HG02938 (cell line): ENCODE results near the gene PRKCZ.

Experiments used
- ATAC-seq: cut with Tn5 transposase; IDR thresholded peaks from one replicate; pipeline ENCODE4 v1.9.1; 2021; ENCODE audit warnings: mild to moderate bottlenecking, moderate library complexity; ENCODE audit not compliant: unreplicated experiment

Gene PRKCZ

GRCh38 chr1:2172551-2173146 lies 122.4 kb downstream of the PRKCZ start:
- no peak for ATAC-seq

GRCh38 chr1:2173546-2174347 lies 123.5 kb downstream of the PRKCZ start:
- no peak for ATAC-seq

DNA sequence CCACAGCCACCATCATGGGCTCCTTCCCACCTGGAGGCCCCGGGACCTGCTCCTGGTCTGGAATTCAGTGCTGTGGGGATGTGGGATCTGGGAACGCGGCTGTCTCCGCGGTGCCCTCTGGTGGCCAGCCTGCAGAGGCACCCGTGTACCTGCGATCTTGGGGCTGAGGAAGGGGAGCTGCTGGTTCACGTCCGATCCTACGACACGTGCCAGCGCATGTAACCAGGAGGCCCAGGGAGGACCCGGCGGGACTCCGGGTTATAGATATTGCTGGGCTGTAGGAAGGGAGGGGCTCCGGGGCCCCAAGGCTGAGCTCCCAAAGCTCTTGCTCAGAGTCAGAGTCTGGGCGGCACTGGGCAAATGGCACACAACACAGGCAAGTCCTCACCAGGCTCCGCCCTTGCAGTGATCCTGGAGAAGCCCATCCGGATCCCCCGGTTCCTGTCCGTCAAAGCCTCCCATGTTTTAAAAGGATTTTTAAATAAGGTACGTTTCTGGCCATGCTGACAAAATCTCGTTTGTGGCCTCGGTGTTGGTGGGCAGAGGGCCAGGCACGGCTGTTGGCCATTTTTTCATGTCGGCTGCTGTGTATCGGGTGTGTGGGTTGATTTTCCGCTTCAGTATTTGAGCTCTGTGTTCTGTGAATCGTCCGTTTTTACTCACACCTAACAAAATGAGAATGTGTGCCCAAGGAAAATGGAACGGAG lies 124.3 kb downstream of the PRKCZ start:
- ATAC-seq, result no peak

GRCh38 chr1:2175055-2175414 lies 124.8 kb downstream of the PRKCZ start:
- ATAC-seq, result no peak

DNA sequence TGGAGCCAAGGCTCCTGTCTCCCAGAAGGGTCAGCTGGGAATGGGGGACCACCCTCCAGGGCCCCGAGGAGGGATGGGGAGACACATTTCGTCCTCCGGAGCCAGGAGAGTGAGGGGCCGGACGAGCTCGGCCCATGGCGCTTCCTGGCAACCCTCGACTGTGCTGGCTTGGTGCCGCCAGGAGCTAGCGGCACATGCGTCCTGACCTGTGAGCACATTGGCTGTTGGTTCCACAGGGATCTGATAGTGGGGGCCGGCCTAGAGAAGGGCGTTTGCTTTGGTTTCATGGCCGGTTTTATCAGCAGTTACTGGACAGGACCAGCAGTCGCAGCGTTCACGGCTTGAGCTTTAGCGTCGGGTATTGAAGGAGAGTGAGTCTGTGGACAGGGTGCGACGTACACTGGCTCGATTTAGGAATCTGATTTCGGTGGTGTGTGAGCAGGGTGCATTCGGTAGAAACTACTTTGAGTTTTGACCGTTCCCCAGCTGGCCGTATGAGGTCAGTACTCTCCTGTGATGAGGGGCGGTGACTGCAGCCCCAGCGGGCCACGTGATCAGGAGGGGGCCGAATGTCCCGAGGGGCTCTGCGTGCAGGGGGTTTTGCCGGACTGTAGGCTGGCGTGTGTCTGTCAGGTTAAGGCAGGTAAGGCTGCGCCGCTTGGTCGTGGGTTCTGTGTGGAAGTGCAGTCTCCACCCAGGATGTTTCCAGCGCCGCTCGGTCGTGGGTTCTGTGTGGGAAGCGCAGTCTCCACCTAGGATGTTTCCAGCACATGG lies 125.7 kb downstream of the PRKCZ start:
- no peak for ATAC-seq

- ATAC-seq, result no peak
Observed at GRCh38 chr1:2176615-2177014, 126.4 kb downstream of the PRKCZ start.

DNA sequence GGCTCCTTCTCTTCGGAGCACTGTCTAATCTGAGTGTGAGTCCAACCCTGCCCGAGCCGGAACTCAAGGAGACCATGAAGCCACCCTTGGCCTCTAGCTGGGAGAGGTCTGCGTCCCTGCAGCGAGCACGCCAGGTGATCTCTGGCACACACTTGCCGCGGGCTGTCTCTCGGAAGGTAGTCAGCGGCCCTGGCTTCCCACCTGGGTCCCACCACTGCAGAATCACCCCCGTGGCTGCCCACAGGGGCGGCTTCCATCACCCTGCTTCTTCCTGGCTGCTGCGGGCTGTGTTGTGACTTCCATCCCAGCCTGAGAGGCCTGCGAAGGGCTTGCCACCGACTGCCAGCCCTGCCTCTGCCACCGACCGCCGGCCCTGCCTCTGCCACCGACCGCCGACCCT lies 127.3 kb downstream of the PRKCZ start:
- no peak for ATAC-seq

DNA sequence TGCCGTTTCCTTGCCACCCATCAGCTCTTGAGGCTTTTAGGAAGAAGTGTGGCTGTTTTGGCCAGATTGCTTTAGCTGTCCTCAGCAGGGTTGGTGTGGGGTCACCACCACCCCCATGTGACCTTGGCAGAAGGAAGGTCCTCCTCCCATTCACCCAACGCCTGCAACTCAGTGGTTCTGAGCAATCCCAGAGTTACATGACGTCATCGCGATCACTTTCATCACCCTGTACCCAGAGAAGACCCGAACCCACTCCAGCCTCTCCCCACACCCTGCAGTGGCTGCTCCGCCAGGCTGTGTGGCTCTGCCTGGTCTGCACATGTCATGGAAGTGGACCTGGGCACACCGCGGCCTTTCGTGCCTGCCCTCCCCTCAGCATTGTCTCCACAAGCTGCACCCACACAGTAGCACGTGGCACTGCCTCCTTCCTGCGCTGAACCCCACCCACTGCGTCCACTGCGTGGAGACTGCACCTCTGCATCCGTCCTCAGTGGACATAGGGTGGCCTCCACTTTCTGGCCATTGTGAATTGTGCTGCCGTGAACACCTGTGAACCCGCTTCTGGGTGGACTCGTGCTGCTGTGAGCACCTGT lies 127.8 kb downstream of the PRKCZ start:
- ATAC-seq, result no peak

DNA sequence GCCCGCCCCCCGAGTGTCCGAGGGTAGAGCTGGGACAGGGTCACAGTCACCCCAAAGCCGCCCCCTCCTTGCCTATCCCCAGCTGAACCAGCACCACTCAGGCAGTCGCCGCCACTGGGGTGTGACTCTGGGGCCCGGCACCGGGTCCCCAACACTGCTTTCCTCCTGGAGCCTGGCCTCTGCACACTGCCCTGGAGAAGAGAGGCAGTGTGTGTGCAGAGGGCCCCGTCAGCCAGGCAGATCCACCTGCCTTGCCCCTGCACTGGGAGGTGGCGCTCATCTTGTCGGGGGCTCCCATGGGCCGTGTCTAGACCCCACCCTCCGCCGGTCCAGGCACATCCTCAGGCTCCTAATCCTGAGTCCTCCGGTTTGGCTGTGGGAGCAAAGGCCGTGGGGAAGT lies 128.7 kb downstream of the PRKCZ start:
- ATAC-seq, result no peak

DNA sequence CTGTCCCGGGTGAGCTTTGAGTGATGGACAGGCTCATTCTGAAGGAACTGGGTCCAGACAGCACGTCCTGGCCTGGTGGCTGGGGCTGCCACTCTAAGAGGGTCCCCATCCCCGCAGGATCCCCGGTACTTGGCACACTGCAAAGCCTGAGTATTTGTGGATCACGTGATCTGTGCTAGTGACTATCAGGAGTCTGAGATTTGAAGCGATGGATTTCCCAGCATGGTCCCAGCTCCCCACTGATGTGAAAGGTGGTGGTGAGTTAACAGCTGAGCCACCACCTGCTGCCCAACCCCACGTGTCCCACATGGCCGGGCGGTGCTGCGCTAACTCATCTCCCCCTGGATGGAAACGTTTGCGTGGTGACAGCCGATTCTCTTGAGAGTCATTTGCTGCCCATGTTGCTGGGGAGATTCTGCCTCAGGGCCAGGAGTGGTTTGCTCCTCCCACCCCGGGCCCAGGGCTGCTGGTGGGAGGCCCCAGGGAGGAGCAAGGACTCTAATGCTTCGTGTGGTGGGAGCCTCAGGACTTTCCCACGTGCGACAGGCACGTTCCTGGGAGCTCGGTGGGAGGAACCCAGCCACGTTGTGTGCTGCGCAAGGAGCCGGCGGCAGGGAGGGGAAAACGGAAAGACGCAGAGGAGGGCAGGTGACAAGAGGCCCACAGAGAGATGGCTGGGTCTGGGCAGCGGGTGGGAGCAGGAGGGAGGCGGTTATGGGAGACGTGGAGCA lies 129.2 kb downstream of the PRKCZ start:
- ATAC-seq, result no peak

- ATAC-seq, result no peak
Observed at GRCh38 chr1:2180297-2181245, 130.4 kb downstream of the PRKCZ start.

GRCh38 chr1:2181271-2181670 lies 131.1 kb downstream of the PRKCZ start:
- no peak for ATAC-seq

- no peak for ATAC-seq
Observed at GRCh38 chr1:2181752-2182151, 131.5 kb downstream of the PRKCZ start.

GRCh38 chr1:2182376-2182775 lies 132.2 kb downstream of the PRKCZ start:
- no peak for ATAC-seq

DNA sequence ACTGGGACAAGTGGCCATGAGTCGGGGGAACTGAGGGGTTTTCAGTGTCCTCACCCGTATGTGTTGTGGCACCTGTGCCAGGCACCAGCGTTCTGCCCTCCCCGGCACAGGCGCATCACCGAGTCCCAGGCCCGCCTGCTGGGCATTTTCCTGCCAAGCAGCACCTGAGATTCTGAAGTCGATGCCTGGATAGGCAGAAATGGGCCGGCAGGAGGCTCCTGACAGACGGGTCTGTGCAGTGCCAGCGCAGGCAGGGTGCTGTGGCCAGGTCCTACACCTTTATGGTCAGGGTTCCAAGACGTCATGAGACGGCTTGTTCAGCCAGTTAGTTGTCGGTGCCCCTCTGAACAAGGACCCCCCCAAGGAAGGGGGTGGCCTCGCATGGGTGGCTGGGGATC lies 133.7 kb downstream of the PRKCZ start:
- no peak for ATAC-seq

- ATAC-seq, result no peak
Observed at GRCh38 chr1:2184531-2184930, 134.3 kb downstream of the PRKCZ start.

- ATAC-seq, result no peak
Observed at GRCh38 chr1:2184934-2185333, 134.7 kb downstream of the PRKCZ start.

GRCh38 chr1:2185880-2186855 lies 136.0 kb downstream of the PRKCZ start:
- ATAC-seq, result no peak
